ENCODE results near the gene SPRN. TPM values are rescaled to one million over a fixed set of nuclear protein-coding genes. Genes with fewer than 3 reads are reported as not detected.
"Not testable (repeated sequence)": the region's sequence is repeated elsewhere in the genome, so short reads cannot be mapped to it uniquely, and the experiment has no call there.

Gene SPRN
- total RNA-seq, result 1 to 10 TPM in 1 of 9 donors, under 1 TPM in 5, not detected in 3; 0.10 to 1.2 (median 0.44) TPM
- 1 to 10 TPM in 1 of 3 donors, under 1 TPM in 2; 0.54 to 1.8 (median 0.60) TPM for polyA plus RNA-seq
- long read RNA-seq, donor 1, result 0 reads
- long read RNA-seq, donor 2, partial matches to known transcripts, result 6 of 6 reads
- long read RNA-seq, donor 2, other reads (novel, unspliced or antisense), result 0 of 6 reads
- long read RNA-seq, donor 3, result 0 reads
- long read RNA-seq, donor 4, result 0 reads
- long read RNA-seq, donor 5, result 0 reads
- long read RNA-seq, donor 6, result 0 reads
- long read RNA-seq, donor 7, result 0 reads
- long read RNA-seq, donor 8, result 0 reads
- long read RNA-seq, donor 9, result 0 reads
- long read RNA-seq, donor 10, result 0 reads

- H3K9me3 ChIP-seq (replicated peaks in 1 of 3); H3K27ac ChIP-seq; intact Hi-C loops (cut with DNase I); H3K4me1 ChIP-seq (replicated peaks in 1 of 2); H3K27me3 ChIP-seq; DNase-seq; H3K4me3 ChIP-seq: not testable (repeated sequence)
- H3K36me3 ChIP-seq (replicated peaks in 1 of 2), result peaks cover 0 to 13% of the 10 kb centered on the region in 2 donors
- 19% methylated on average over 13 of the region's 37 CpGs; no CpG with 5 or more reads in 3 of the 4 donors for WGBS, 4 donors
These were observed at the start of gene SPRN for GRCh38 chr10:133424601-133425000. Gene SPRN (minus strand): TSS chr10:133424625. CDS start chr10:133423681, 944 bp downstream.

DNA sequence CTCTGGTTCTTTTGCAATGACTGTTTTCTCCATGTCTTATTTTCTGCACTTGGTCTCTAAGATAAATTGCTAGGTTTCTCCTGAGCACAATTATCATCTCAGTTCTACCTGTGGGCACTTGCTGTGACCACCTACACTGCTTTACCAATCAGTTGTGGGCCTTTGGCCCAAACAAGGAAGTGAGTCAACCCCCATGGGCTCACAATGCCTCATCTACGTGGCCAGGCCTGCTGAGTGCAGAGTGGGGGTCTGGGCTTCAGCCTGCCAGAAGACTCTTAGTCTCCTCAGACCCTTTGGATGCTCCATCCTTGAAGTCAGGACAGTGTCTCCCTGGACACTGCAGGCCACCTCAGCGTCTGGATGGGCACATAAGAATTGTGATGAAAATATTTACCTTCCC is 49.6 kb upstream of the SPRN start:
- intact Hi-C loops (cut with DNase I), result no loop called here
- TF ChIP-seq, protein P1, sequence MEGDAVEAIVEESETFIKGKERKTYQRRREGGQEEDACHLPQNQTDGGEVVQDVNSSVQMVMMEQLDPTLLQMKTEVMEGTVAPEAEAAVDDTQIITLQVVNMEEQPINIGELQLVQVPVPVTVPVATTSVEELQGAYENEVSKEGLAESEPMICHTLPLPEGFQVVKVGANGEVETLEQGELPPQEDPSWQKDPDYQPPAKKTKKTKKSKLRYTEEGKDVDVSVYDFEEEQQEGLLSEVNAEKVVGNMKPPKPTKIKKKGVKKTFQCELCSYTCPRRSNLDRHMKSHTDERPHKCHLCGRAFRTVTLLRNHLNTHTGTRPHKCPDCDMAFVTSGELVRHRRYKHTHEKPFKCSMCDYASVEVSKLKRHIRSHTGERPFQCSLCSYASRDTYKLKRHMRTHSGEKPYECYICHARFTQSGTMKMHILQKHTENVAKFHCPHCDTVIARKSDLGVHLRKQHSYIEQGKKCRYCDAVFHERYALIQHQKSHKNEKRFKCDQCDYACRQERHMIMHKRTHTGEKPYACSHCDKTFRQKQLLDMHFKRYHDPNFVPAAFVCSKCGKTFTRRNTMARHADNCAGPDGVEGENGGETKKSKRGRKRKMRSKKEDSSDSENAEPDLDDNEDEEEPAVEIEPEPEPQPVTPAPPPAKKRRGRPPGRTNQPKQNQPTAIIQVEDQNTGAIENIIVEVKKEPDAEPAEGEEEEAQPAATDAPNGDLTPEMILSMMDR (IDR thresholded peaks at IDR 0.05), result no peak
- no peak for TF ChIP-seq POLR2A (IDR thresholded peaks at IDR 0.05)
- no peaks in the 10 kb centered on the region for H3K36me3 ChIP-seq (replicated peaks in 1 of 2)

GRCh38 chr10:133473270-133473669 is 48.8 kb upstream of the SPRN start:
- no peak for DNase-seq
- H3K27ac ChIP-seq, result no peak overlapping the region
- H3K27me3 ChIP-seq, result no peaks in the 10 kb centered on the region
- H3K4me3 ChIP-seq, result no peak overlapping the region
- WGBS, 4 donors, result 60 to 70% (median 69%) methylated on average over 2 to 4 of the region's 4 CpGs
- H3K9me3 ChIP-seq (replicated peaks in 1 of 3), result no peaks in the 10 kb centered on the region
- no peaks in the 10 kb centered on the region for H3K4me1 ChIP-seq (replicated peaks in 1 of 2)
- H3K36me3 ChIP-seq (replicated peaks in 1 of 2), result no peaks in the 10 kb centered on the region
- intact Hi-C loops (cut with DNase I), result no loop called here
- TF ChIP-seq POLR2A (IDR thresholded peaks at IDR 0.05), result no peak
- TF ChIP-seq, protein P1 (IDR thresholded peaks at IDR 0.05), result no peak

More for the DNA sequence above, 49.6 kb upstream of the SPRN start:
- Histone ChIP-seq H3K27ac (no peak overlapping the region), H3K4me3 (no peak overlapping the region), H3K9me3 (replicated peaks in 1 of 3) (no peaks in the 10 kb centered on the region), H3K27me3 (no peaks in the 10 kb centered on the region), H3K4me1 (replicated peaks in 1 of 2) (no peaks in the 10 kb centered on the region)
- WGBS, 4 donors, result 73 to 100% (median 78%) methylated on average over 1 to 2 of the region's 2 CpGs
- no peak for DNase-seq

DNA sequence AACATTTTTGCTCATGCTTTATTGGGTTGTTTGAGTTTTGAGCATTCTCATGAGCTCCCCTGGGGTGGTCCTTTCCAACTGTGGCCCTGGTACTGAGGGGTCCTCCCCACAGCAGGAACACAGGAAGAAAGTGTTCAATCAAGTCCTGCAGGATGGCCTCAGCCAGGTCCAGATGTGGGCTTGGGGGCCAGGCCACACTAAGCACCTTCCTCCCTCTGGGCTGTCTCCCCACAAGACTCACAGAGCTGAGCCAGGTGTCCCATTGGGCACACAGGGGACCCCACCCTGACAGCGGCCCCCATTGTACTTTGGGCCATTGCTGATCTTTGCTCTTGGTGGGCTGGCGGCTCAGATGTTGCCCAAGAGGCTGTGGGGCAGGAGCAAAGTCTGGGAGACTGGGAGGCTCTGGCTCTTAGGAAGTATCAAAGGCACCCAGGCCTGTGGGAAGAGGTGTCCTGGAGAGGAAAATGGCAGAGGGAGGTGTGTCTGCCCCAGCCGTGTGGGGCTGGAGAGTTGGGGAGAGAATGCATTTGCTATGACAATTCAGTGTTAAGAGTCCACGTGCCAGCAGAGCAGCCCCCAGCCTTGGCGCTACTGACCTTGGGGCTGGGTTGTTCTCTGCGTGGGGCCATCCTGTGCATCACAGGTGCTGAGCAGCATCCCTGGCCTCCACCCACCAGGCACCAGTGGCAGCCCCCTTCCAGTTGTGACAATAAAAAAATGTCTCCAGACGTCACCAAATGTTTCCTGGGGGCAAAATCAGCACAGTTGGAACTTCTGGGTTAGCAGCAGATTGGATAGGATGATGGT is 47.1 kb upstream of the SPRN start:
- 73 to 84% (median 78%) methylated on average over 5 to 7 of the region's 7 CpGs for WGBS, 4 donors
- H3K4me3 ChIP-seq, result no peak overlapping the region
- H3K36me3 ChIP-seq (replicated peaks in 1 of 2), result no peaks in the 10 kb centered on the region
- DNase-seq, result no peak
- H3K27ac ChIP-seq, result no peak overlapping the region
- TF ChIP-seq, protein P1 (IDR thresholded peaks at IDR 0.05), result no peak
- TF ChIP-seq POLR2A (IDR thresholded peaks at IDR 0.05), result no peak
- H3K9me3 ChIP-seq (replicated peaks in 1 of 3), result no peaks in the 10 kb centered on the region
- no peaks in the 10 kb centered on the region for H3K27me3 ChIP-seq
- intact Hi-C loops (cut with DNase I), result no loop called here
- H3K4me1 ChIP-seq (replicated peaks in 1 of 2), result no peaks in the 10 kb centered on the region

DNA sequence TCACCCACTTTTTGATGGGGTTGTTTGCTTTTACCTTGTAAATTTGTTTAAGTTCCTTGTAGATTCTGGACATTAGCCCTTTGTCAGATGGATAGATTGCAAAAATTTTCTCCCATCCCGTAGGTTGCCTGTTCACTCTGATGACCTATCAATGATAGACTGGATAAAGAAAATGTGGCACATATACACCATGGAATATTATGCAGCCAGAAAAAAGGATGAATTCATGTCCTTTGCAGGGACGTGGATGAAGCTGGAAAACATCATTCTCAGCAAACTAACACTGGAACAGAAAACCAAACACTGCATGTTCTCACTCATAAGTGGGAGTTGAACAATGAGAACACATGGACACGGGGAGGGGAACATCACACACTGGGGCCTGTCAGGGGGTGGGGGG is 44.8 kb upstream of the SPRN start:
- H3K27ac ChIP-seq; H3K27me3 ChIP-seq; H3K4me3 ChIP-seq; H3K9me3 ChIP-seq (replicated peaks in 1 of 3); intact Hi-C loops (cut with DNase I); DNase-seq; H3K36me3 ChIP-seq (replicated peaks in 1 of 2); H3K4me1 ChIP-seq (replicated peaks in 1 of 2): not testable (repeated sequence)
- 75 to 89% (median 85%) methylated on average over 3 of the region's 3 CpGs for WGBS, 4 donors
